HG02943 (cell line): ENCODE results near the gene ETHE1.

Experiments
- ATAC-seq: cut with Tn5 transposase; IDR thresholded peaks from one replicate; pipeline ENCODE4 v1.9.1; 2021; ENCODE audit warnings: mild to moderate bottlenecking, low read depth, moderate library complexity; ENCODE audit not compliant: unreplicated experiment

Gene ETHE1

GRCh38 chr19:43468354-43469159 lies 58.4 kb downstream of the ETHE1 start:
- ATAC-seq: no peak

- ATAC-seq: no peak
Observed at GRCh38 chr19:43467730-43468129, 59.3 kb downstream of the ETHE1 start.

GRCh38 chr19:43467276-43467675 lies 59.7 kb downstream of the ETHE1 start:
- no peak for ATAC-seq

GRCh38 chr19:43466793-43467192 lies 60.2 kb downstream of the ETHE1 start:
- ATAC-seq: no peak

- no peak for ATAC-seq
Observed at GRCh38 chr19:43465468-43466120, 61.4 kb downstream of the ETHE1 start, which contains the start of gene LYPD3. LYPD3 (minus strand) TSS chr19:43465608; CDS start chr19:43465571, 37 bp downstream.

GRCh38 chr19:43464134-43464775 lies 62.7 kb downstream of the ETHE1 start:
- ATAC-seq: peak; percentile 36

- ATAC-seq: peak; percentile 82
Observed at GRCh38 chr19:43463381-43464133, 63.4 kb downstream of the ETHE1 start.

- no peak for ATAC-seq
Observed at GRCh38 chr19:43462785-43463380, 64.1 kb downstream of the ETHE1 start.

- ATAC-seq: no peak
Observed at GRCh38 chr19:43462383-43462782, 64.6 kb downstream of the ETHE1 start.

- no peak for ATAC-seq
Observed at GRCh38 chr19:43461303-43461702, 65.7 kb downstream of the ETHE1 start.

GRCh38 chr19:43460362-43461016 lies 66.5 kb downstream of the ETHE1 start:
- no peak for ATAC-seq

GRCh38 chr19:43457809-43458208 lies 69.2 kb downstream of the ETHE1 start:
- ATAC-seq: no peak
